ENCODE data around the gene ATP1B2. TPM values are rescaled to one million over a fixed set of nuclear protein-coding genes. Genes with fewer than 3 reads are reported as not detected.

ATP1B2 gene
- total RNA-seq, 1 experiment from 2014 or later: not detected

DNA sequence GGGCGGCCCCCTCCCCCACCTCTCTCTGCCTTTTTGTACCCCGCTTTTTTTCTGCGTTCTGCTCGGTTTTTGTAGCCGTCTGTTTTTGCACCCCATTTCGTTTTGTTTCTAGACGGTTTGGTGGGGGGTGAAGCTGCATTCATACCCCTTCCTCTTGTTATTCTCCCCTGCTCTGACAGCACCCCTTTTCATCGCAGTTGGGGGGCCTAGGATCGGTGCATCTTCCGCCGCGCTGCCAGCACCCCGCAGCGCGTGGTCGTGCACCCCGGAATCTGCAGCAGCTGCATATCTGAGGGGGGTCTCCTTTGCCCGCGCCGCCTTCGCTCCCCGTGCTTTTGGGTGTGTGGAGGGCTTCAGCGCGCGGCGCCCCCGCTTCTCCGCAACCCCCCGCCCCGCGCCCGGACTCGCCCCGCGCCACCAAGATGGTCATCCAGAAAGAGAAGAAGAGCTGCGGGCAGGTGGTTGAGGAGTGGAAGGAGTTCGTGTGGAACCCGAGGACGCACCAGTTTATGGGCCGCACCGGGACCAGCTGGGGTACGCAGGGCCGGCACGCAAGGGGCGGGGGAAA lies 455 bp downstream of the ATP1B2 start:
- no peak overlapping the region for H3K4me2 ChIP-seq (ENCODE audit: low read length)
- no peak overlapping the region for H2AFZ ChIP-seq (ENCODE audit: low read depth, low read length, poor library complexity, severe bottlenecking)
- H3K79me2 ChIP-seq (ENCODE audit: insufficient read depth, low read length): no peaks in the 10 kb centered on the region
- no peaks in the 10 kb centered on the region for H4K20me1 ChIP-seq (ENCODE audit: insufficient read depth)
- no peaks in the 10 kb centered on the region; the same call in 1 of the 2 replicates for H3K27me3 ChIP-seq (ENCODE audit: insufficient read depth, low read length)
- ATAC-seq: no peak
- POLR2A ChIA-PET: no interaction called here
- no peaks in the 10 kb centered on the region for H3K36me3 ChIP-seq (ENCODE audit: control insufficient read depth in 1 of 2, insufficient read depth in 2 of 2, low read length in 2 of 2)
- H3K9me2 ChIP-seq (ENCODE audit: insufficient read depth): no peaks in the 10 kb centered on the region
- intact Hi-C loops (cut with micrococcal nuclease): no loop called here
- no peak overlapping the region for H3K4me3 ChIP-seq (replicated peaks in 1 of 2; ENCODE audit: low read depth in 1 of 2, low read length in 2 of 2)
- RAD21 ChIA-PET (ENCODE audit: low non-redundant PET in 1 of 2, low total read pairs in 2 of 2, uncharacterized antibody in 2 of 2, unreplicated experiment in 2 of 2): no interaction called here
- H3K27ac ChIP-seq (ENCODE audit: low read depth, low read length): no peak overlapping the region
- no peak overlapping the region for H3K9ac ChIP-seq (ENCODE audit: low read length)
- no peaks in the 10 kb centered on the region for H3K9me3 ChIP-seq (ENCODE audit: control insufficient read depth in 1 of 2, insufficient read depth in 1 of 2, low read depth in 1 of 2, low read length in 2 of 2)
- no TSS peak for BruUV-seq (replicated peaks)
- CTCF ChIA-PET: no interaction called here
- DNase-seq (ENCODE audit: low read depth, low spot score): no peak
- H3K4me1 ChIP-seq (ENCODE audit: control insufficient read depth in 1 of 2, insufficient read depth in 2 of 2, low read length in 2 of 2): no peaks in the 10 kb centered on the region
- TF ChIP-seq SP1 (IDR thresholded peaks at IDR 0.05; ENCODE audit: low read depth): no peak
- TF ChIP-seq, protein P1, sequence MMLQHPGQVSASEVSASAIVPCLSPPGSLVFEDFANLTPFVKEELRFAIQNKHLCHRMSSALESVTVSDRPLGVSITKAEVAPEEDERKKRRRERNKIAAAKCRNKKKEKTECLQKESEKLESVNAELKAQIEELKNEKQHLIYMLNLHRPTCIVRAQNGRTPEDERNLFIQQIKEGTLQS (IDR thresholded peaks at IDR 0.05): no peak
- no peak for TF ChIP-seq JUND (IDR thresholded peaks at IDR 0.05)
- TF ChIP-seq, protein P2, sequence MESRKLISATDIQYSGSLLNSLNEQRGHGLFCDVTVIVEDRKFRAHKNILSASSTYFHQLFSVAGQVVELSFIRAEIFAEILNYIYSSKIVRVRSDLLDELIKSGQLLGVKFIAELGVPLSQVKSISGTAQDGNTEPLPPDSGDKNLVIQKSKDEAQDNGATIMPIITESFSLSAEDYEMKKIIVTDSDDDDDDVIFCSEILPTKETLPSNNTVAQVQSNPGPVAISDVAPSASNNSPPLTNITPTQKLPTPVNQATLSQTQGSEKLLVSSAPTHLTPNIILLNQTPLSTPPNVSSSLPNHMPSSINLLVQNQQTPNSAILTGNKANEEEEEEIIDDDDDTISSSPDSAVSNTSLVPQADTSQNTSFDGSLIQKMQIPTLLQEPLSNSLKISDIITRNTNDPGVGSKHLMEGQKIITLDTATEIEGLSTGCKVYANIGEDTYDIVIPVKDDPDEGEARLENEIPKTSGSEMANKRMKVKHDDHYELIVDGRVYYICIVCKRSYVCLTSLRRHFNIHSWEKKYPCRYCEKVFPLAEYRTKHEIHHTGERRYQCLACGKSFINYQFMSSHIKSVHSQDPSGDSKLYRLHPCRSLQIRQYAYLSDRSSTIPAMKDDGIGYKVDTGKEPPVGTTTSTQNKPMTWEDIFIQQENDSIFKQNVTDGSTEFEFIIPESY (IDR thresholded peaks at IDR 0.05; ENCODE audit: extremely low read depth, insufficient replicate concordance, low read length): no peak
- TF ChIP-seq POLR2A (IDR thresholded peaks at IDR 0.05; ENCODE audit: borderline replicate concordance, extremely low read depth, insufficient read depth, insufficient read length): no peak

DNA sequence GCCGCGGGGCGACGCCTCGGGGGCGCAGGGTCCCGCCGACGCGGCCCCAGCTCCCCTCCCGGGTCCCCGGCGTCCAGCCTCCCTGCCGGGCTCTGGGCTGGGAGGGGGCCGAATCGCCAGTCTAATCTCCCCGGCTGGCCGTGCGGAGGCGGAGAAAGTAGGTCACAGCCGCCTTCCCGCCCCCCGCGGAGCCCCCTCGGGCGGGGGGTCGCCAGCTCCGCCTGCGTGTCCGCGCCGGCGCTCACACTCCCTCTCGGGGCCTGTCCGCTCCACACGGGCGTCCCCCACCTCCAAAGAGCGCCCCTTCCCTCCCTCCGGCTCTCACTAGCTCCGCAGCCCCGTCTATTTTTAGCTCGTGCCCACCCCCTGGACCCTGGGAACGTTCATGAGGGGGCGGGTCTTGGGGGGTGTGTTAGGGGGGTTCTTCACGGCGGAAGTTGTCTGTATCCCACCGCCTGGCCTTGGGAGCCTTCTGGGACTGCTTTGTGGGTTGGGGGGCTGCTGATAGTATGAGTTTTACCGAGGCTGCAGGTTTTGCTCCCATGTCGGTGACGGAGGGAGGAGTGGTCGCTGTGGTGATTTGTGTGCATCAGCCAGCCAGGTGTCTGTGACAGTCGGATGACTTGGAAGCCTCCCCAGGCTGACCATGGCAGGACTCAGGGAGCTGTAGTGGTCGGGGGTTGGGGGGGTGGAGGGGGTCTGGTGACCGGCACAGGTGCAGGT lies 1.1 kb downstream of the ATP1B2 start:
- intact Hi-C loops (cut with micrococcal nuclease): no loop called here
- Histone ChIP-seq H3K9ac (ENCODE audit: low read length) (no peak overlapping the region), H3K79me2 (ENCODE audit: insufficient read depth, low read length) (no peaks in the 10 kb centered on the region), H3K27me3 (ENCODE audit: insufficient read depth, low read length) (no peaks in the 10 kb centered on the region; the same call in 1 of the 2 replicates), H3K4me1 (ENCODE audit: control insufficient read depth in 1 of 2, insufficient read depth in 2 of 2, low read length in 2 of 2) (peaks cover under 1 to 1% of the 10 kb centered on the region in 2 experiments; a peak in 3 of 4 replicates), H3K36me3 (ENCODE audit: control insufficient read depth in 1 of 2, insufficient read depth in 2 of 2, low read length in 2 of 2) (no peaks in the 10 kb centered on the region), H3K4me3 (replicated peaks in 1 of 2; ENCODE audit: low read depth in 1 of 2, low read length in 2 of 2) (no peak overlapping the region), H3K4me2 (ENCODE audit: low read length) (no peak overlapping the region), H3K9me2 (ENCODE audit: insufficient read depth) (no peaks in the 10 kb centered on the region), H4K20me1 (ENCODE audit: insufficient read depth) (no peaks in the 10 kb centered on the region), H3K9me3 (ENCODE audit: control insufficient read depth in 1 of 2, insufficient read depth in 1 of 2, low read depth in 1 of 2, low read length in 2 of 2) (no peaks in the 10 kb centered on the region), H3K27ac (ENCODE audit: low read depth, low read length) (no peak overlapping the region), H2AFZ (ENCODE audit: low read depth, low read length, poor library complexity, severe bottlenecking) (no peak overlapping the region)
- CTCF ChIA-PET: no interaction called here
- DNase-seq (ENCODE audit: low read depth, low spot score) (no peak), ATAC-seq (no peak)
- BruUV-seq (replicated peaks): no TSS peak
- POLR2A ChIA-PET: interaction anchor here (1.0 kb wide), 1 partner anchor 35 kb away, joined by 3 read pairs; the partner anchor contains the start of gene TP53
- RAD21 ChIA-PET (ENCODE audit: low non-redundant PET in 1 of 2, low total read pairs in 2 of 2, uncharacterized antibody in 2 of 2, unreplicated experiment in 2 of 2): no interaction called here
- TF ChIP-seq ZFX (IDR thresholded peaks at IDR 0.05) (no peak), SP1 (IDR thresholded peaks at IDR 0.05; ENCODE audit: low read depth) (no peak), RAD21 (IDR thresholded peaks at IDR 0.05; ENCODE audit: low read depth) (no peak), SRF (IDR thresholded peaks at IDR 0.05; ENCODE audit: low read depth) (no peak), SIN3A (IDR thresholded peaks at IDR 0.05; ENCODE audit: low read depth) (no peak), POLR2AphosphoS5 (IDR thresholded peaks at IDR 0.05; ENCODE audit: low read depth, low read length) (no peak), FOSL1 (IDR thresholded peaks at IDR 0.05; ENCODE audit: low read depth) (no peak)
- TF ChIP-seq, protein P2 (IDR thresholded peaks at IDR 0.05; ENCODE audit: extremely low read depth, insufficient replicate concordance, low read length): no peak
- TF ChIP-seq, protein P1 (IDR thresholded peaks at IDR 0.05): no peak
- TF ChIP-seq, protein P3, sequence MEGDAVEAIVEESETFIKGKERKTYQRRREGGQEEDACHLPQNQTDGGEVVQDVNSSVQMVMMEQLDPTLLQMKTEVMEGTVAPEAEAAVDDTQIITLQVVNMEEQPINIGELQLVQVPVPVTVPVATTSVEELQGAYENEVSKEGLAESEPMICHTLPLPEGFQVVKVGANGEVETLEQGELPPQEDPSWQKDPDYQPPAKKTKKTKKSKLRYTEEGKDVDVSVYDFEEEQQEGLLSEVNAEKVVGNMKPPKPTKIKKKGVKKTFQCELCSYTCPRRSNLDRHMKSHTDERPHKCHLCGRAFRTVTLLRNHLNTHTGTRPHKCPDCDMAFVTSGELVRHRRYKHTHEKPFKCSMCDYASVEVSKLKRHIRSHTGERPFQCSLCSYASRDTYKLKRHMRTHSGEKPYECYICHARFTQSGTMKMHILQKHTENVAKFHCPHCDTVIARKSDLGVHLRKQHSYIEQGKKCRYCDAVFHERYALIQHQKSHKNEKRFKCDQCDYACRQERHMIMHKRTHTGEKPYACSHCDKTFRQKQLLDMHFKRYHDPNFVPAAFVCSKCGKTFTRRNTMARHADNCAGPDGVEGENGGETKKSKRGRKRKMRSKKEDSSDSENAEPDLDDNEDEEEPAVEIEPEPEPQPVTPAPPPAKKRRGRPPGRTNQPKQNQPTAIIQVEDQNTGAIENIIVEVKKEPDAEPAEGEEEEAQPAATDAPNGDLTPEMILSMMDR (IDR thresholded peaks at IDR 0.05 in 2 of 3, conservative IDR thresholded peaks at IDR 0.05 in 1 of 3; ENCODE audit: borderline replicate concordance in 1 of 3, insufficient read depth in 1 of 3, low read depth in 2 of 3, low read length in 2 of 3): no peak

Data from HCT116 (cell line).